Measurements from ENCODE around the gene RAB25.
"Not testable (repeated sequence)": the region's sequence is repeated elsewhere in the genome, so short reads cannot be mapped to it uniquely, and the experiment has no call there.

RAB25 gene

DNA sequence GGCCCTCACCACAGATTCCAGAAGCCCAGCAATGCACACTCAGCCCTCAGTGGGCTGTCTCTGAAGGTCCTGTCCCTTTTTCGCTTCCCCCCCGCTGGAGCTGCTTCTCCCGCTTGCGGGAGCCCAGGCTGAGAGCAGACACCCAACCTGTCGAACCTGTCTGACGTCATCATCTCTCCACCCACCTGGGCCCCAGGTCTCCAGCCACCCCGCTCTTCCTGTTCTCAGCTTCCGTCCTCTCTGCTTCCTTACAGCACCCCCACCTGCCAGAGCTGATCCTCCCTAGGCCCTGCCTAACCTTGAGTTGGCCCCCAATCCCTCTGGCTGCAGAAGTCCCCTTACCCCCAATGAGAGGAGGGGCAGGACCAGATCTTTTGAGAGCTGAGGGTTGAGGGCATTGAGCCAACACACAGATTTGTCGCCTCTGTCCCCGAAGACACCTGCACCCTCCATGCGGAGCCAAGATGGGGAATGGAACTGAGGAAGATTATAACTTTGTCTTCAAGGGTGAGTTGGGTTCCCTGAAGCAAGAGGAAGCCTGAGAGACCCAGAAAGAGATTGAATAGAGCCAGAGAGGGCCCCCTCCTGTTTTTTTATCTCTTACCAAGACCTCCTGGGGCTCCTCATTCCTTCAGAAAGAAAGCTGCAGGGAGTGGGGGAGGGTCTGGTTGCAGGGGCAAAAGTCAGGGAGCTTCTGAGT is at the start of gene RAB25:
Gene RAB25, plus strand, starts transcription at position 224 of the 700 bp plus-strand sequence. Its CDS starts 241 bp downstream, at position 465.
- no peak for DNase-seq

DNA sequence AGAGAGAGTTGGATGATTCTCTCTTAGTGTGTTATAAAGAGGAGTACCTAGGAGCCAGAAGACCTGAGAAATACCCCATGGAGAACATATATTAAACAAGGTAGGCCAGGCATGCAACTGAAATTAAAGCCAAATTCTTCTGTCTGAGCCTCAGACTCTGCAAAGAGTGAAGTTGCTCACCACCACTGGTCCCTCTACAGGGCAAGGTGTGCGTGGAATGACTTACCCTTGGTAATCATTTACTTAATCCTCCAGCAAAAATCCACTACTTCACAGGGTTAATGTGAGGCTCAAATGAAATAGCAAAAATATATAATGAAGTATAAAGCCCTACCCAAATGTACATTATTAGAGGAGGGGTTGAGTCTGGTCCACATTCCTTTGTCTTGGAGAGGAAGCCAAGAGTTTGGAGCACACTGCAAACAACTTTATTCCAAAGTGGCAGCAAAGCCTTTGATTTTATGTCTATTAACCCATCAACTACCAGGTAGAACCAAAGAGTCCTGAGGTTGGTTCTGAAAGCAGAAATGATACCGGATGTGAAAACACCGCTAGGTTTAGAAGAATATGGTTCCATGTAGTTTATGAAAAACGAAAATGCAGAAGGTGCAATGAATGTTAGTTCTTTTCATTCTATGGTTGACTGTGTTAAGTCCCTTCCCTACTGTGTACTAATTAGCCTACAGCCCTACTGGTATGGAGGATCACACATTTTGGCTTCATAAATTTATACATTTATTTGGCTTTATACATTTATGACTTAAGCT is 48.7 kb upstream of the RAB25 start:
- no peak for DNase-seq

DNA sequence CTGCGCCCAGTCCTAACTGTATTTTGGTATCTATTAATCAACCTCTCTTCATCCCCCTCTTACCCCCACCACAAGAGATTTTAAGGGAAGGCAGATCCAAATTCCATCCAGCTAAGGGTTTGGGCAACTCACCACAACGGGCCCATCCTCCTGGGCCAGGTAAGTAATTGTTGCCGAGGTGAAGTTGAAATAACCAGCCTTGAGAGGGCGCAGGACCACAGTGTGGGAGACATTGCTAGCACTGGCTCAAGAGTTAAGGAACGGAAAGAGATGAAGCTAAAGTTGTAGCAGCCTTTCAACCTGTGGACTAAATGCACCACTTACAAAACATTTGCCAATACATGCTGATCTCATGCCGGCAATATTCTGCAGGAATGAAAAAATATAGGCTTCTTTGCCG is 46.1 kb upstream of the RAB25 start:
- no peak for DNase-seq

DNA sequence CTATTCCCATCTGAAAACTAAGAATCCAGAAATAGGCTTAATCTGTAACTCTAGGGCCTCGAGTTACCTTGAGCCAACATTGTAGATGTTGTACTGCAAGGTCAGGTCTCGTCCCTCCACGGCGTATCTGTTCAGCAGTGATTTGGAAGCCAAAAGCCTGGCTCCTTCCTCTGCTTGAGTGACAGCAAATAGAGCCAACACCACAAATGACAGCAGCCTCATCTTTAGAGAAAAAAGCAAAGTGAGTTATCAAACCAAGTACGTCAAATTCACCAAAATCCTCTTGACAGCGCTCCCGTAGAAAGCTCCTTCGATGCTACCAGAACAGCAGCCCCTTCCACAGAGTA is 41.0 kb upstream of the RAB25 start:
- no peak for DNase-seq

DNA sequence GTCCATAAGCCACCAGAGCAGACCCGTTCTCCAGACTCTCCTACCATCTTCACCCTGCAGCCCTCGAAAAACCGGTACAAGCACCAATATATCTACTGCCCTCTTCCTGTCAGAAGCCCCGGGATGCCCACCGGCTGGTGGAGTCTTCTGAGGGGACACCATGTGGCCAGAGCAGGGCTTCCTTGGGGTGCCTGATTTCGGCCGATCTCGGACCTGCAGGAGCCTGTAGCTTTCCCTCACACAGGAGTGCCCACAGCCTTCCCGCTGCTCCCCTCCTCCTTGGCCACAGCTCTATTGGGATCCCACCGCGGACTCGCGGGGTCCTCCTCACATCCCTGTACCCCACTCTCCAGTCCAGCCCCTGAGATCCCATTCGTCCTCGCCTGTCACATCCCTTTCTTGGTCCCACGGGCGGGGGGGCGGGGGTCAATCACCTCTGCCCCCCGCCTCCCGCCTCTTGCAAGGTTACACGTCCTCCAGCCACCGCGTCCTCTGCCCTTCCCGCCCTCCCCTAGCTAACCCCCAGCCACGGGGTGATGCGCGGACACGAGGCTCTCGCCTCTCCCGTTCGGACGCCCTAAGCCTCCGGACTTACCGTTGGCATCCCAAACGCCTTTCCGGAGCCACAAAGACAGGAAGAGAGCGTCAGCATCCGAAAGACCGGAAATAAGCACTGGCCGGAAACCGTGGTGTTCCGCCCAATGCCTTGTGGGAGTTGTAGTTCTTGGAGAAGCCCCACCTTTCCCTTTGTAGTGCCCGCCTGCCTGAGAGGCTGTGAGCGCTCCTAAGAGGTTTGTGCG is 40.5 kb upstream of the RAB25 start, which contains the start of gene SSR2:
Gene SSR2, minus strand, starts transcription at position 659 of the 800 bp plus-strand sequence. CDS start 784 bp downstream, outside the sequence.
- DNase-seq, result peak; percentile 88

DNA sequence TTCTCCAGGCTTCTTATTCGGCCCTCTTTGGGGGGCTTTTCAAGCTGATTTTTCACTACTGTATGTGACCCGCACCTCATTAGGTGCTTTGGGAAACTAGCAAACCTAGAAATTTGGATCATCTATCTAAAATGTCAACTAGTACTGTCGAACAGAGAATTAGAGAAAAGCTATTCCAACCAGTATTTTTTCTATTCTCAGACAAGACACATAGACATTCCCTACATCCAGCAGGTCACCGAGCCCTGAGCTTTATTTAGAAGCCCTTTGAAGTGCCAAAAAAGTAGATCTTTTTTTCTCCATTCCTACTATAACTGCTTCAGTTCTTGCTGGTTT is 39.9 kb upstream of the RAB25 start:
- DNase-seq, result no peak

DNA sequence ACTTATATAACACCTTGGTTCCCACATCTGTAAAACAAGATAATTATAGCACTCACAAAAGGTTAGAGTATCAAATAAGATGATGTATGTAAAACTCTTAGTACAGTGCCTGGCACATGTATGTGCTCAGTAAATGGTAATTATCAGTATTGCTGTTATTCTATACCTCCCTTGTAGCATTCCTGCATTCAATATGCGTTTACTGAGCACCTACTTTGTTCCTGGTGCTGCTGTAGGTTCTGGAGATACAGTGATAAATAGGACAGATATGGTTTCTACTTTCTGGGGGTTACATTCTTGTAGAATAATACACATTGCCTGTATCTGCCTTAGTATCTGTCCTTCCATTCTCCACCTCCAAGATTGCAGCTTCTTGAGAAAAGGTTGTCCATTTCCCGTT is 39.0 kb upstream of the RAB25 start:
- no peak for DNase-seq

DNA sequence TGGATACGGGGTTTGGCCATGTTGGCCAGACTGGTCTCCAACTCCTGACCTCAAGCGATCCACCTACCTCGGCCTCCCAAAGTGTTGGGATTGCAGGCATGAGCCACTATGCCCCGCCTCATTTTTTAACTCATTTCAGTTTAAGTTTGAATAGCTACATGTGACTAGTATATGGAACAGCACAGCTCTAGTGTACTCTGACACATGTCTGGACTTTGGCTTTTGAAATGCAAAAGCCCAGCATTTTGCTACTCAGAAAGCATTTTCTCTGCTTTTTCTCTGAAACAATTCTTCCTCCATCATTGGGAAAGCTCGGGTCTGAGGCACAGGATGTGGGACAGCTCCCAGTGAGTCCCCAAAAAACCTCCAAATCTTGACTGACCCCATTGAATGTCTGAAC is 36.2 kb upstream of the RAB25 start:
- DNase-seq, result no peak

DNA sequence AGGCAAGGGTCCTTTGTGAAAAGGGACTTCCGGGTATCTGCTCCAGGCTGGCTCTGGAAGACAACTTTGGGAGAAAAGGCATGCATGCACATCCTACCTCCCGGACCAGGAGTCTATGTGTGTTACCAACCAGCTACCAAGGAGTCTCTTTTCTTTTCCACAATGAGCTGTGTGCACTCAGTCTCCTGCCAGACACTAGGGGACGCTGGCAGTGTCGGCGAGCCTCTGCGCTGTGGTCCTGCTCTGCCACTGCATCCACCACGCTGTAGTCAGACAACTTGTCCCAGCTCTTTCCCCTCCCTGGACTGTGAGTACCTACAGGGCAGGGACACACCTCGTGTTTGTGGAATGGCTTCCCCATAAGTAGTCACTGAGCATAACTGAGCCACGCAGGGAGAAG is 35.1 kb upstream of the RAB25 start:
- peak; percentile 62 for DNase-seq

DNA sequence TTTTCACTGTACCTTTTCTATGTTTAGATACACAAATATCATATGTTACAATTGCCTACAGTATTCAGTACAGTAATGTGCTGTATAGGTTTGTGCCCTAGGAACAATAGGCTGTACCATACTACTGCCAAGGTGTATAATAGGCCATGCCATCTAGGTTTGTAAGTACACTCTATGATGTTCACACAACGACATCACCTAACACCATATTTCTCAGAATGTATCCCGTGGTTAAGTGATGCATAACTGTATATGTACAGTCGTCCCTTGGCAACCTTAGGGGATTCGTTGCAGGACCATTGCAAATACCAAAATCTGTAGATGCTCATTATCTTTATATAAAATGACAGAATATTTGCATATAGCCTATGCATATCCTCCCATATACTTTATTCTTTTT is 34.4 kb upstream of the RAB25 start:
- DNase-seq, result no peak

DNA sequence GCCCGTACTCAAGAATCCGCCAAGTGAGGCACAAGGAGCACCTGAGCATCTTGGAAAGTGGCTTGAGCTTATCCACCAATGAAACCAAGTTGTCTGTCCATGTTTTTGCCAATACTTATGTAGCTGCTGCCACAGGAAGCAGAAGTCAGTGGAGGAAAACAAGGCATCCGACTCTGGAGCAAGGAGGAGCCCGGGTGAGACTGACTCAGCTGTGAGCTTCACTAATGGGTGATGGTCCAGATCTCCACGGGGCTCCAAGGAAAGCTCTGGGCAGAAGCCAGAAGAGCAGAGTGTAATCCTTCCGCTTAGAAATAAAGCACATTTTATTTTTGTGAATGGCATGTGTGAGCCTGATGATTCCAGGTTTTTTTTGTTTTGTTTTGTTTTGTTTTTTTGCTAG is 27.9 kb upstream of the RAB25 start:
- no peak for DNase-seq

DNA sequence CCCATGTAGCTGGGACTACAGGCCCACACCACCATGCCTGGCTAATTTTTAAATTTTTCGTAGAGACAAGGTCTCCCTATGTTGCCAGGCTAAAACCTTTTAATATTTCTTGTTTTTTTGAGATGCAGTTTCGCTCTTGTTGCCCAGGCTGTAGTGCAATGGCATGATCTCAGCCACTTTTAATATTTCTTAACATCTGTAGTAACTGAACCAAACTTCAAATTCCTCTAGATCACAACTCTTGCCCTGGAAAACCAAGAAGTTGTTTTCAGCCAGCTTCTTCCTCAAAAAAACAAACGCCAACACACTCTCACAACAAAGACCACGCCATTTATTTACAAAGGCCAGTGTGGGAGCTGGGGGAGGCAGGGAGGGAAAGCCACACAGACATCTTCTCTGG is 26.0 kb upstream of the RAB25 start:
- not testable (repeated sequence) for DNase-seq

DNA sequence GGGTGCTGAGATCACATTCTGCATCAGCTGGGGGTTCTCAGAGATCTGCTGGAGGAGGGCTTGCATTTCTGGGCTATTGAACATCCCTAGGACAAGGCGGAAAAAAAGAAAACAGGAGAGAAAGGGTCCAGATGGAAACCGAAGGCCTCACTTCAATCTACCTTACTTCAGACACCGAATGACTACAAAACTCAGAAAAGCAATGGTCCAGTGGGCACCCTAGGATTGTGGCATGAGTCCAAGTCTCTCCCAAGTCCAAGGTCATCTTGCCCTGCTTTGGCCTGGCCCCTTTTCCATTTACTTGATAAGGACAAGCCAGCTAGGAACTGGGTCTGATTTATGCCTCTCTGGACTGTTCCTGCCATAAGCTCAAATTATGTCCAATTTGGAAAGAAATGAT is 18.1 kb upstream of the RAB25 start:
- DNase-seq, result no peak

DNA sequence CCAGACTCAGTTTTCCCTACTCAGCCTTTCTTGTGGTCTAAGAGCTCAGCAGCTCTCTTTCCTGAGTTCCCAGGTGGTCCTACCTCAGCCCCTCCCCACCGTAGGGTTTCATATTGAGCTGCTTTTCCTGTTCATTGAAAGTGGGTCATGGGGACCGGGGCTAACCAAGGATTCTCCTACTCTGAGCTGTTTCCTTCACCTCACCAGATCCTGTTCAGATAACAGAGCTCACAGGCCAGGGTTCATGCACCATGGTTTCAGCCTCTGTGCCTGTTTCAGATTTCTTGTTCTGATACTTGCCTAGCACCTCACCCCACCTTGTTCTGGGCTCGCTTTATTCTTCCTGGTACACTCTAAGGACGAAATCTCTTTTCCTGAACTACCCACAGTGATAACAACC is 15.9 kb upstream of the RAB25 start:
- no peak for DNase-seq

DNA sequence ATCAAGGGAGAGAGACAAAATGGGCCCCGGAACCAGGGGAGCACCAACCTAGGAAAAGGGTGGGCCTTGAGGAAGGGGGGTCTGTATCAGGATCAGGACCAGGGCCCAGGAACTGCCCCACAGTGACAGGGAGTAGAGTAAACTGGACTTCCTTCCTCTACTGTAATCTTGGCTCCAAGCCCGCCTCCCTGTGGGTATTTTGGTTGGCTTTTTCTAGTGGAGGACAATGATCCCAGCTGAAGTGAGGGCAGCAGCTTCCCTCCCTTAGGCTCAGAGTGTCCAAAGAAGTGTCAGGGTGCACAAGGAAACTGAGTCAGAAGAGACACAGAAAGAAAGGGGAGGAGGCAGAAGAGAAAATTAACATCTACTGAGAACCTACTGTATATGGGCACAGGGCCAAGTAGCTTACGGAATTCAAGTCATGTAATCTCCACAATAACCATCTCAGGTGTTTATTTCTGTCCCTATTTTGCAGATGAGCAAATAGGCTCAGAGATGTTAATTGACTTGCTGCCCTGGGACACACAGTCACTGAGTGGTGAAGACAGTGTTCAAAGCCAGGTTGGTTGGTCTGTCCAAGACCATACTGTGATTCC is 12.2 kb upstream of the RAB25 start:
- no peak for DNase-seq

DNA sequence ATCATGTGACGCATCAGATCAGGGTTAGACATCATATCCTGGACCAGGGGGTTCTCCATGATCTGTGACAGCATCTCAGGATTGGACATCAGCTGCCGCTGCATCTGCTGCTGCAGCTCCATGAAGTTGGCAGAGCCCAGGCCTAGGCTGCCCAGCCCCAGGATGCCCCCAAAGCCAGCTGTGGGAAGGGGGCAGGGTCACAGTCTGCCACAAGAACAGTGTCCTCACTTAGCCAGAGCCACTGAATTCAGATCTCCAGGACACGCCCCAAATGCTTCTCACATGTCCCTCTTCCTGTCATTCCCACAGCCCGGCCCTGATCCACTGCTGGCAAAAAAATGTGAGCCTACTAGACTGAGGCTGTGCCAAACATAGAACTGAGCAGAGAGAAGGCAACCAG is 10.6 kb upstream of the RAB25 start:
- no peak for DNase-seq

DNA sequence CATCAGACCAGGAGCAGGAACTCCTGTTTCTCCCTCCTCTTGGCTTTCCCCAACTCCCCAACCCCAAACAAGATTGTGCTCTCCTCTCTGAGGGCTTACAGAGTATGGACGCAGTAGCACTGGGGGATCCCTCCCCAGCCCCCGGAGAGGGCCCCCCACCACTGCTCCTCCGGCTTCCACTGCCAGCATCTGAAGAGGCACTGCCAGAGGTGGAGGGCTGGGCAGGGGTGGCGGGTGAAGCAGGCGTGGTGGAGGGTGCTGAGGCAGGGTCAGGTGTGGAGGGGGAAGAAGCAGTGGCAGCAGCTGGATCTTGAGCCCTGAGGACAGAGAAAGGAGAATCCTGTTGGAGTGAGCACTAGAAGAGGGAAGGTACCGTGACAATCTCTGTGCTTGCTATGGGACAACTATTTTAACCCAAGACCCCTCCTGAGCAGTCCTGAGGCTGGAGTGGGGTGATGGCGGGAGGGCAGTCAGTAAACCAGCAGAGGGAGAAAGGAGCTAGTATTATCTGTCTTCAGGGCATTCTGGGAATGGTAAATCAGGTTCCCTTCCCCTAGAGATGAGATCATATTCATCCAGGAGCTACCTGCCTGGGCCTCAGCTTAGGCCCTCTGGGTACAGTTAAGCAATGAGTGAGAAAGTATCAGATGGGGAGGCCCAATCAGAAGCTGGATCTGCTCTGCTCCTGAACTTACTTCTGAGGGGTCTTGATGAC is 9.8 kb upstream of the RAB25 start:
- no peak for DNase-seq

DNA sequence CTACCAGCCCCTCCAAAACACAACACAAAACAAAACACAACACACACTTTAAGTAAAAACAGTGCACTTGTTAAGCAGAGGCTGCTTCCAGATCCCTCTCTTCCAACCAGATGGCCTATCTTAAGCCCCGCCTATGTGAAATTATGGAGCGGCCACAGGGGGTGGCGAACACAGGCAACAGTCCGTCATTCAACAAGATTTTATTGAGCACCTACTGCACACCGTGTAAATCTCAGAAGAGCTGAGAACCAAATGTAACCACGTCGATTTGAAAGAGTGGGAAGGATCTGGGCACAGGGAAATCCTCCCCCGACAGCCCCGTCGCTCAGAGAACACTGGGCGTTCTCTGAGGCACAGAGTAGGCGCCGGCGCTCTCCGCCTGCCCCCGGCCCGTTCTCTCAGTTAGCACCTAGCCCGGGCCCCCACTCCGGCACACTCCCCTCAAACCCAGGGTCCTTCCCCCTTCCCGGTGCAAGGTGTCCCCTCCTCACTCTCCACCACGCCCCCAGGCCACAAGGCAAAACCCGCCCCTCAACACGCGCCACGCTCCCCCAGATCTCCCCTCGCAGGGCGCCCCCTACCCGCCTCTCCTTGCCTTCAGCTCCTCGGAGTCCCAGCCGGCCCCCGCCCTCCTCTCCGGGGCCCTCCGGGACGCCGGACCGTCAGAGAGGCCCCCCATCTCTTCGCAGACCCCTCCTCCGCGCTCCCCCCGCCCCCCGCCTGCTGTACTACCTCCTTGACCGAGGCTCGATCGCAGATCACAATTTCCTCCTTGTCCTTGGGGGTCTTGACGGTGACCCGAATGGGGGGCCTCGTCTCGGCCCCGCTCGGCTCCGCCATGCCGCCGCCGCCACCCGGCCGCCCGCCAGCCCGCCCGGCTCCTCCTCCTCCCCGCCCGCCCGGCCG is 7.8 kb upstream of the RAB25 start:
- peak; percentile 85 for DNase-seq

DNA sequence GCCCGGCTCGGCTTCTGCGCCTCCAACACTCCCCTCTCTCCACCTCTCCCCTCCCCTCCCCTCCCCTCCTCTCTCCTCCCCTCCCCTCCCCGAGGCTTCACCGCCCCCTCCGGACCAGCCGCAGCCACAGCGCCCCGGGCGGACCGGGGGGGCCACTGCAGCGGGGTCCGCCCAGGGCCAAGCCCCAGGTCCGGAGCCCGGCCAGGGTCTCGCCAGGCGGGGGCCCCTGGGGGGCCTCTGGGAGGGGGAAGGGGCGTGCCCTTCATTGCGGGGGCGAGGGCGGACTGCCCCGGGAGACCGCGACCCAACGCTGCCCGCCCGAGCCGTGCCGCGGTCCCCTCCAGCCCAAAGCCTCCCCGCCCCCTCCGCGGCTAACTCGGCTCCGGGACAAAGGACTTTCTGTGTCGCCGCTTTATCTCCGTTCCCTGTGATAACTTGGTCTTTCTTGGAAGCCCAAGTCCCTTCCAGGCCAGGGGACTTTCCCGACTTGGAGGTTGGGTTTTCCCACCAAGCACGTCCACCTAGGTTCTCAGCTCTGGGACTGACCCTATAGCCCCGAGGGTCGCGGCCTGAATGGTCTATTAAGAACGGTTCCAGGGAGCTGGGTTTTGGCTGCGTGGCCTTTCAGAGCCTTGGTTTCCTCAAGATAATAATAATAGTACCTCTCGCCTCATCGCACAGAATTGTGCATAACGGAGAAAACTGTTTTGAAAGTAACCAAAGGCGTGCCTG is 7.0 kb upstream of the RAB25 start, which contains the start of gene UBQLN4:
Gene UBQLN4, minus strand, starts transcription at position 31 of the 732 bp plus-strand sequence. CDS start 97 bp downstream, outside the sequence.
- peak; percentile 91 for DNase-seq

DNA sequence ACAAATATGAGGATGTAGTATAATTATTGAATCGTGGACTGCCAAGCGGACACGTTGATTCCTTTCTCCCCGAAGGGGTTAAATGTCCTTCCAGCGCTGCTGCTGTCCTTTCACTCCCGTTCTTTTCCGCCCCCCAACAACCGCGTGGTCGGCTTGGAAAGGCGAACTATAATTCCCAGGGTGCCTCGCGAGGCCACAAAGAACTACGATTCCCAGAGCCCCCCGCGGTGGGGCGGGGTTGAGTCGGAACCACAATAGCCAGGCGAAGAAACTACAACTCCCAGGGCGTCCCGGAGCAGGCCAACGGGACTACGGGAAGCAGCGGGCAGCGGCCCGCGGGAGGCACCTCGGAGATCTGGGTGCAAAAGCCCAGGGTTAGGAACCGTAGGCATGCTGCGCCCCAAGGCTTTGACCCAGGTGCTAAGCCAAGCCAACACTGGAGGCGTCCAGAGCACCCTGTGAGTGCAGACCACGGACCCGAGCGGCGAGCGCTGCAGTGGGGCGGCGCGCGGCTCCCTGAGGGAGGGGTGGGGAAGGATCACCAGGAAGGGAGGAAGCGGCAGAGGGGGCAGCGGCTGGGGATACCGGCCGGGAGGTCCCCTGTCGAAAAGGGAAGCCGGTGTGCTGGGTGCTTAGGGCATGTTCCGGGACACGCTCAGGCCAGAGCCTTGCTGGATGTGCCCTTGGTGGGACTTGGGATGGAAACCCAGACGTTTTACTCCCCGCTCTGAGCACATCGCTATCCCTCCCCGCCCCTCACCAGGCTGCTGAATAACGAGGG is 6.3 kb upstream of the RAB25 start, which contains the start of gene LAMTOR2:
Gene LAMTOR2, plus strand, starts transcription at position 283 of the 781 bp plus-strand sequence. Its CDS starts 108 bp downstream, at position 391.
- peak; percentile 99 for DNase-seq

Measured in activated CD8-positive, alpha-beta memory T cell treated with anti-CD3 and anti-CD28 coated beads for 24 hours (primary cell).